Fibroblast of skin of scalp (primary cell): ENCODE measurements around the gene MLX.
"Not testable (repeated sequence)": the region's sequence is repeated elsewhere in the genome, so short reads cannot be mapped to it uniquely, and the experiment has no call there.

ENCODE experiments used
- DNase-seq: peaks from one replicate; pipeline ENCODE4 v3.0.0-alpha.2; 2013

The MLX gene

DNA sequence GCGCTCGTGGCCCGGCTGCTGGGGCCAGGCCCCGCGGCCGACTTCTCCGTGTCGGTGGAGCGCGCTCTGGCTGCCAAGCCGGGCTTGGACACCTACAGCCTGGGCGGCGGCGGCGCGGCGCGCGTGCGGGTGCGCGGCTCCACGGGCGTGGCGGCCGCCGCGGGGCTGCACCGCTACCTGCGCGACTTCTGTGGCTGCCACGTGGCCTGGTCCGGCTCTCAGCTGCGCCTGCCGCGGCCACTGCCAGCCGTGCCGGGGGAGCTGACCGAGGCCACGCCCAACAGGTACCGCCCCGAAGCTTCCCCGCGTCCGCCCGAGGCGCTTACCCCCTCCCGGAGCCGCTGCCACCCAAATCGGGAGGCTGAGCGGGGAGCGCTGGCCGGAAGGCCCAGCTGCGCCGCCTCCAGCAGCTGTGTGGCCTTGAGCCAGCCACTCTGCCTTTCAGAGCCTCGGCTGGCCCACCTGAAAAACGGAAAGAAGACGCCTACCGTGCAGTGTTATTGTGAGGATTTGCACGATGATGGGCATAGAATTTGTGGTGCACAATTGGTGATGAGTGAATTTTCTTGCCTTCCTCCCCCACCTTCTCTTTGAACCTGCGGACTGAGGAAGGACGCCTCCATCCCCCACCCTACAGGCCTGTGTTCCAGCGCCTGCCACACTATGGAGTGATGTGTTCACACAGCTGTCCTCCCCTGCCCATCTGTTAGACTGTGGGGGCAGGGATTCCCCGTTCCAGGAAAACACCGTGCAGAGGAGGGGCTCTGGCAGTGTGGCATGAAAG, 30.3 kb upstream of the MLX start:
- DNase-seq, result peak; percentile 81

DNA sequence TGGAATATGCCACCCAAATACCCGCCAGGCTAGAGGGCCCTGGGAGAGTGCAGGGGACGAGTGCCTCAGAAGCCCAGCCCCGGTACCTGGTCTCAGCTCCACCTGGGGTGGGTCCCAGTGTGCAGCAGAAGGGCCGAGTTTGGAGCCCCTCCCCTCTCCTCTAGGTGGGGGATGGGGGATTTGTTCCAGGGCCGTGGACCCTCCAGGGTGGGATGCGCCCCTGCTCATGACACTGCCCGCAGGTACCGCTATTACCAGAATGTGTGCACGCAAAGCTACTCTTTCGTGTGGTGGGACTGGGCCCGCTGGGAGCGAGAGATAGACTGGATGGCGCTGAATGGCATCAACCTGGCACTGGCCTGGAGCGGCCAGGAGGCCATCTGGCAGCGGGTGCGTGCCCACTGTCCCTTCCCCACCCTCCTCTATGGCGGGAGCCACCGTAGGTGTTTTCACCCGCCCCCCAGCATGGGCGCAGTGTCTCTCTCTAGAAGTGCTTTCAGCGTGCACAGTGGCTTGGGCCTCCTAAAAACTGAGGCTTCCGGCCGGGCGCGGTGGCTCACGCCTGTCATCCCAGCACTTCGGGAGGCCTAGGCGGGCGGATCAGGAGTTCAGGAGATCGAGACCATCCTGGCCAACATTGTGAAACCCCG, 29.6 kb upstream of the MLX start:
- DNase-seq, result no peak

DNA sequence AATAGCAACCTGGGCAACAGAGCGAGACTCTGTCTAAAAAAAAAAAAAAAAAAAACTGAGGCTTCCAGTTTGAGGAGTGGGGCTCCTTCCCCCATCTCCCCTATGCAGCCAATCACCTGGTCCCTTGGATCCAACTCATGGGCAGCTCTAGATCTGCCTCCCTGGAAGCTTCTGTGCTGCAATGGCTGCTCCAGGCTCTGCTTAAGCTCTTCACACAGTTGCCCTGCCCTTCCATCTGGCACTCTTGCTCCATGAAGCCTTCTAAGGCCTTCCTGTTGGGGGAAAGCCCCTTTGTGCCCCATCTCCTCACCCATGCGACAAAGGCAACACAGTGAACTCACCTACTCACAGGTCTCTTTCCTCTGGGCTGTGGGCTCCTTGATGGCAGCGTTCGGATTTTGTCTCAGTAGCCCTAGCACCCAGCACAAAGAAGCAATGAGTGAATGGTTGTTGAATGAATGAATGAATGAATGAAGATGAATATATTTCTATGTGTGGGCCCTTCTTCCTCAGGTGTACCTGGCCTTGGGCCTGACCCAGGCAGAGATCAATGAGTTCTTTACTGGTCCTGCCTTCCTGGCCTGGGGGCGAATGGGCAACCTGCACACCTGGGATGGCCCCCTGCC, 29.0 kb upstream of the MLX start:
- no peak for DNase-seq

DNA sequence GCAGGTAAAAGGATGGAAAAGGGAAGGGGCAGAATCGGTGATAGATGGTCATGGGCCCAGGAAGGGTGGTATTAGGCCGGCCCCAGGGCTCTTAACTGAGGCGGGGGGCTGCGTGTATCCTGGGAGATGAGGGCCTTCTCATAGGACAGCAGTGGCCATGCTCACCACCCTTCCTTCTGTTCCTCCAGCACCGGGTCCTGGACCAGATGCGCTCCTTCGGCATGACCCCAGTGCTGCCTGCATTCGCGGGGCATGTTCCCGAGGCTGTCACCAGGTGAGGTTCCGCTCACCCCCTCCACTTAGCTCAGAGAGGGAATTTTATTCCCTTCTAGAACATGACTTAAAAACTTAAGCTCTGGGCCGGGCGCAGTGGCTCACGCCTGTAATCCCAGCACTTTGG, 28.4 kb upstream of the MLX start:
- DNase-seq, result no peak

DNA sequence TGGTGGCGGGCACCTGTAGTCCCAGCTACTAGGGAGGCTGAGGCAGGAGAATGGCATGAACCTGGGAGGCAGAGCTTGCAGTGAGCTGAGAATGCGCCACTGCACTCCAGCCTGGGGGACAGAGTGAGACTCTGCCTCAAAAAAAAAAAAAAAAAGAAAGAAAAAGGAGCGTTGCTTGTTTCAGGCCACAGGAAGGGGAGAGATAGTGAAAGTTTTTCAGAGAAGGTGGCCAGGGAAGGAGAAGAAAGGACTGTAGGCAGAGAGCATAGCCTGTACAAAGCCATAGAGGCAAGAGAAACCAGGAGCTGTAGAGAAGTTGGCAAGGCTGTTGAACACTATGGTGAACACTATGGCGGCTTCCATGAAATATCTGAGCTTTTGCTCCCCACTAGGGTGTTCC, 26.3 kb upstream of the MLX start:
- not testable (repeated sequence) for DNase-seq

DNA sequence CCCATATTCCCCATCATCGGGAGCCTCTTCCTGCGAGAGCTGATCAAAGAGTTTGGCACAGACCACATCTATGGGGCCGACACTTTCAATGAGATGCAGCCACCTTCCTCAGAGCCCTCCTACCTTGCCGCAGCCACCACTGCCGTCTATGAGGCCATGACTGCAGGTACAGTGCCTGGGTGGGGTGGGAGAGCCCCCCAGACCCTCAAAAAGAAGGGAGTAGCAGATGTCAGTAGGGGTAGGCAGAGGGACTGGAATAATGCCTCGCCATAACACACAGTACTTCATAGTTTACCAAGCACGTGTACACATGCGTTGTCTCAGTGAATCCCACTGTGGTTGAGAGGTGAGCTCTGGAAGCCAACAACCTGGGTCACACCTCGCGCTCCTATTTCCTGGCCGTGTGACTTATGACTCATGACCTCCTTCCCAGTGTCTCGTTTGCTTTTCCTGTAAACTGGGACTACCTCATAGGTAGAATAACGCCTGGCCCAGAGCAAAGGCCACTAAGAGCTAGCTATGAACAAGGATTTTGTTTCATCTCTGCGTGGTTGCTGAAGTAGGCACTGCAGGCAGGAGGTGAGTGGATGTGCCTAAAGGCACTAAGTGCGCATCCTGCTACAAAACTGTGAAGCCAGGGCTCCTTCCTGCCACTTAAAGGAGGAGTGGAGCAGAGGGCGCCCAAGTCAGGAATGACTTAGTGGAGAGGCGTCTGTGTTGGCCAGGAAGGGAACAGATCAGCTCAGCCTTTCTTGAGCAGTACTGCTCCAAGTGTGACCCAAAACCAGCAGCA, 25.7 kb upstream of the MLX start:
- DNase-seq, result no peak

DNA sequence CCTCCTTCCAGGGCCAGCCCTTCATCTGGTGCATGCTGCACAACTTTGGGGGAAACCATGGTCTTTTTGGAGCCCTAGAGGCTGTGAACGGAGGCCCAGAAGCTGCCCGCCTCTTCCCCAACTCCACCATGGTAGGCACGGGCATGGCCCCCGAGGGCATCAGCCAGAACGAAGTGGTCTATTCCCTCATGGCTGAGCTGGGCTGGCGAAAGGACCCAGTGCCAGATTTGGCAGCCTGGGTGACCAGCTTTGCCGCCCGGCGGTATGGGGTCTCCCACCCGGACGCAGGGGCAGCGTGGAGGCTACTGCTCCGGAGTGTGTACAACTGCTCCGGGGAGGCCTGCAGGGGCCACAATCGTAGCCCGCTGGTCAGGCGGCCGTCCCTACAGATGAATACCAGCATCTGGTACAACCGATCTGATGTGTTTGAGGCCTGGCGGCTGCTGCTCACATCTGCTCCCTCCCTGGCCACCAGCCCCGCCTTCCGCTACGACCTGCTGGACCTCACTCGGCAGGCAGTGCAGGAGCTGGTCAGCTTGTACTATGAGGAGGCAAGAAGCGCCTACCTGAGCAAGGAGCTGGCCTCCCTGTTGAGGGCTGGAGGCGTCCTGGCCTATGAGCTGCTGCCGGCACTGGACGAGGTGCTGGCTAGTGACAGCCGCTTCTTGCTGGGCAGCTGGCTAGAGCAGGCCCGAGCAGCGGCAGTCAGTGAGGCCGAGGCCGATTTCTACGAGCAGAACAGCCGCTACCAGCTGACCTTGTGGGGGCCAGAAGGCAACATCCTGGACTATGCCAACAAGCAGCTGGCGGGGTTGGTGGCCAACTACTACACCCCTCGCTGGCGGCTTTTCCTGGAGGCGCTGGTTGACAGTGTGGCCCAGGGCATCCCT, 23.5 kb upstream of the MLX start:
- no peak for DNase-seq

DNA sequence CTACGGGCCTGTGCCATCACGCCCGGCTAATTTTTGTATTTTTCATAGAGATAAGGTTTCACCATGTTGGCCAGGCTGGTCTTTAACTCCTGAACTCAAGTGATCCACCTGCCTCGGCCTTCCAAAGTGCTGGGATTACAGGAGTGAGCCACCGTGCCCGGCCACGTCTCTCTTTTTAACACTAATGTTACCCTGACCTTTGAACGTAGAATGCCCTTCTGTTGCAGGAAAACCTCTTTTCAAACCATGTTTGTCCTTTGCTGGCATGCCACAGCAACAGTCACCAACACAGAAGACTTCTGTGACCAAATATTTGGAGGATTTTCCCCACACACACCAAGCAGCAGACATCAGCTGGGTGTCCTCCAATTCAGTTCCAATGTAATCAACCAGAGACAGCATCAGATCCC, 22.0 kb upstream of the MLX start:
- no peak for DNase-seq

DNA sequence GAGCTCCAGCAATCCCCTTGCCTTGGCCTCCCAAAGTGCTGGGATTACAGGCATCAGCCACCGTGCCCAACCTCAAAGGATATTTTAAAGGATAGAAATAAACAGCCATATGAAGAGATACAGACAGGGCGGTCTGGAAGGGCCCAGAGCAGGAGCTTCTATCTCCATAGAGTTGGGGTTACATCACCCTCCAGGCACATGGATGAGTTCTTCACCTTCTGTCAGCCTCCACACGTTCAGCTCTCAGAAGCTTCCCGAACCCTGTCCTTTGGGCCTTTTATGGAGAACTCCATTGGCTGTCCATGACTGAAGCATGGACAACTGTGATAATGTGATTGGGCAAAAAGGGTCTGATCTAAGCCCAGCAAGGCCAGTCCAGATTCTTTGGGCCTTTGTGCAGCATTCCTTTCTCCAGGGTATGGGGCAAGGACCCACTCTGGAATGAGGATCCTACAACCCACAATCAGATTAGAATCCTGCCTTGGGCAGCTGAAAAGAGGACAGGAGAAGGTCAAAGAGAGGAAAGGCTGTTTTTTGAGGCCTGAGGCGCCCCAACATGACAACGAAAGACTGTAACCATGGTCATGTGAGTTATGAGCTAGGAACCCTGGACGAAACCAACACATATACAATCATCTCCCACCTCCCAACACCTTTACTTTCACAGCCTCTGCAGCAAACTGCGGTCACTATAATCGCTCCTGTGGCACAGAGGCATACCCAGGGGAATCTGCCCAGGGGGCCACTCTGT, 21.0 kb upstream of the MLX start:
- not testable (repeated sequence) for DNase-seq

DNA sequence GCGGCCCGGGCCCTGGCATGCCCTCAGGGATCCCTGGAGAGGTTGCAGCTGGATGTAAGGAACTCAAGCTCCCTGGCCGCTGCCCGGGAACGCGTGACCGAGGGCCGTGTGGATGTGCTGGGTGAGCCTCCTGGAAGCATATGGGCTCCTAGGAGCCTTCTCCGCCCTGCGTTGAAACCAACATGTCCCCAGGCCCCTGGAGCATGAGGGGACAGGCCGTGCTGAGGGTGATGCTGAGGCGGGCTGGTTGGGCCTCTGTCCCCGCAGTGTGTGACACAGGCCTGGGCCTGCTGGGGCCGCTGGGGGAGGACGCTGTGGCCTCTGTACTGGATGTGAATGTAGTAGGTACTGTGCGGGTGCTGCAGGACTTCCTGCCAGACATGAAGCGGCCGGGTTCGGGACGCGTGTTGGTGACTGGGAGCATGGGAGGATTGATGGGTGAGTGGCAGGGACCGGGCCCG, 19.9 kb upstream of the MLX start:
- no peak for DNase-seq

DNA sequence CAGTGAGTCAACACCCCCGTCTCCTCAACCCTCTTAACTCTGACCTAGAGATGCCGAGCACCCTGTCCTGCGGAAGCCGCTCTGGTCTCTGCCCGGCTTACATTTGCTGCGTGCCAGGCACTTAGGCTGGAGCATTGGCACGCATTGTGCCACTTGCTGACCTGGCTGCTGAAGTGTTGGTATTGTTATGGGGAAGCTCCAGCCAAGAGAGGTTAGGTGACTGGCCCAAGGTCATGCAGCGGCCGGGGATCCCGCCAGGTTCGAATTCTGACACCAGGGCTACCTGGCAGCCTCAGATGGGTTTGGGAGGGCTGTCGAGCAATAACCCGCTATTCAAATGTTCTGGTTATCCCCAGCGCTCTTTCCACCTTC, 19.2 kb upstream of the MLX start:
- DNase-seq, result no peak

DNA sequence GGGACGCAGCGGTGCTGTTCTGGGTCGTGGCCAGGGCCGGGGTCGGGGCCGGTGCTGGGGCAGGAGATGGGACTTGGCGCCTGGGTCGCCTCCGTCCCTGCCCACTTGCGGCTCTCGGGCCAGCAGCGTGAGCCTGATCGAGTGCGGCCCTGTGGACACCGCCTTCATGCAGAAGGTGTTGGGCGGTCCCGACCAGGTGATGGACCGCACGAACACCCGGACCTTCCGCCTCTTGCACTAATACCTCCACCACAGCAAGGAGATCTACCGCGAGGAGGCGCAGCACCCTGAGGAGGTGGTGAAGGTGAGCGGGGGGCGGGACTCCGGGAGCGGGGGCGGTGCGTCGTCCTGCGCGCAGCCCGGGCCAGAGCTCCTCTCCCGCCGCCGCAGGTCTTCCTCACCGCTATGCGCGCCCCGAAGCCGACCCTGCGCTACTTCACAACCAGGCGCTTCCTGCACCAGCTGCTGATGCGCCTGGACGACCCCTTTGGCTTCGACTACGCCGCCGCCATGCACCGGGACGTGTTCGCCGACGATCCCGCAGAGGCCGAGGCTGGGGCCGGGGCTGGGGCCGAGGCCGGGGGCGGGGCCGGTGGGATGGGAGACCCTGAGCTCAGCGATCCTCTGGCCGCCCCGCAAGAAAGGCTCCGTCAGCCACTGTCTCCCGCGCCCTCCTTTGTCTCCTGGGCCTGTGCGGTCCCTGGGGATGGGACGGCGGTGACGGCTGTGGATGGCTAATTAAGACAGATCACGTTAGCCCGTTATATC, 18.6 kb upstream of the MLX start:
- DNase-seq, result no peak

DNA sequence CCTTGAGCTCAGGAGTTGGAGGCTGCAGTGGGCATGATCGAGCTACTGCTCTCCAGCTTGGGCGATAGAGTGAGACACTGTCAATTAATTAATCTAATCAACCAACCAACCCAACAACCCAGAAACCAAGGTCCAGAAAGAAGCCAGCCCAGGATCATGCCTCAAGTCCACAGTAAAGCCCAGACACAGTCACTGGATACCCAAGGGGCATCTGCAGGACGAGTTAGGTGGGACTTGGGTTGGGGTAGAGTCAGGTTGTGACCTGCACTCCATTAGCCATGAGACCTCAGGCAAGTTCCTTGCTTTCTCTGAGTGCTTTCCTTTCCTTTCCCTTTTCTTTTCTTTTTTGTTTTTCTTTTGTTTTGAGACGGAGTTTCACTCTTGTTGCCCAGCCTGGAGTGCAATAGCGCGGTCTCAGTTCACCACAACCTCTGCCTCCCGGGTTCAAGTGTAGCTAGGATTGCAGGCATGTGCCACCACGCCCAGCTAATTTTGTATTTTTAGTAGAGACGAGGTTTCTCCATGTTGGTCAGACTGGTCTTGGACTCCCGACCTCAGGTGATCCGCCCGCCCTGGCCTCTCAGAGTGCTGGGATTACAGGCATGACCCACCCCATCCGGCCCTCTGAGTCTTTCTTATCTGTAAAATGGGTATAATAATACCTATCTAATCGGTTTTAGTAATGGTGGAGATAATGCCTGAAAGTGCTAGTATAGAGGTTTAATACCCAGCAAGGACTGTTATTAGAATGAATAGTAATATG, 17.7 kb upstream of the MLX start:
- DNase-seq, result no peak

DNA sequence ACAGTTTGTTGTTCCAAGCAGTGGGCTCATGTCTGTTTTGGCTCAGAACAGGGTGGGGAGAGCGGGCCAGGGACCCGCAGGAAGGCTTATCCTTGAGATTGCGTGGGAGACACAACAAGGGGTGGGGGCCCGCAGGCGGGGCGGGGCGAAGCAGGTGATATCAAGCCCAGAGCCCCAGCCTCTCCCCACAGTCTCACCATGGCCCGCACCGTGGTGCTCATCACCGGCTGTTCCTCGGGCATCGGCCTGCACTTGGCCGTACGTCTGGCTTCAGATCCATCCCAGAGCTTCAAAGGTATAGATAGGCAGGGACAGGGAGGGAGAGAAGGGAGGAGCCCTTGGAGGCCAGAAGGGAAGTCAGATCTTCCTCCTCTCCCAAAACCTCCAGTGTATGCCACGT, 14.2 kb upstream of the MLX start, which contains the start of gene HSD17B1:
TSS of gene HSD17B1 (plus strand) at position 188 of the 400 bp plus-strand sequence. CDS start at position 199, 11 bp downstream.
- not testable (repeated sequence) for DNase-seq

DNA sequence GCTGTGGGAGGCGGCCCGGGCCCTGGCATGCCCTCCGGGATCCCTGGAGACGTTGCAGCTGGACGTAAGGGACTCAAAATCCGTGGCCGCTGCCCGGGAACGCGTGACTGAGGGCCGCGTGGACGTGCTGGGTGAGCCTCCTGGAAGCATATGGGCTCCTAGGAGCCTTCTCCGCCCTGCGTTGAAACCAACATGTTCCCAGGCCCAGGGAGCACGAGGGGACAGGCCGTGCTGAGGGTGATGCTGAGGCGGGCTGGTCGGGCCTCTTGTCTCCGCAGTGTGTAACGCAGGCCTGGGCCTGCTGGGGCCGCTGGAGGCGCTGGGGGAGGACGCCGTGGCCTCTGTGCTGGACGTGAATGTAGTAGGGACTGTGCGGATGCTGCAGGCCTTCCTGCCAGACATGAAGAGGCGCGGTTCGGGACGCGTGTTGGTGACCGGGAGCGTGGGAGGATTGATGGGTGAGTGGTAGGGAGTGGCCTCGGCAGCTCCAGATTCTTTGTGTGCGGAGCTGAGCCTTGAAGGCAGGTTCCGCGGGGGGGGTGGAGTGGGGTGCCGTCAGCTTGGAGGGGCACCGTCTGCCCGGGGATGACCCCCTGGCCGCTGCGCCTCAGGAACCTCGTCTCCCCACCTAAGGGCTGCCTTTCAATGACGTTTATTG, 13.6 kb upstream of the MLX start:
- DNase-seq, result no peak

DNA sequence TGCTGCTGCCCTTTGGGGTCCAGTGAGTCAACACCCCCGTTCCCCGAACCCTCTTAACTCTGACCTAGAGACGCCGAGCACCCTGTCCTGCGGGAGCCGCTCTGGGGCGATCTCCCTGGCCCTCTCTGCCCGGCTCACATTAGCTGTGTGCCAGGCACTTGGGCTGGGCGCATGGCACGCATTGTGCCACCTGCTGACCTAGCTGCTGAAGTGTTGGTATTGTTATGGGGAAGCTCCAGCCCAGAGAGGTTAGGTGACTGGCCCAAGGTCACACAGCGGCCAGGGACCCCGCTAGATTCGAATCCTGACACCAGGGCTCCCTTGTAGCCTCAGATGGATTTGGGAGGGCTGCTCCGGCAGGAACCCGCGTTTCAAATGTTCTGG, 13.0 kb upstream of the MLX start:
- DNase-seq, result no peak

DNA sequence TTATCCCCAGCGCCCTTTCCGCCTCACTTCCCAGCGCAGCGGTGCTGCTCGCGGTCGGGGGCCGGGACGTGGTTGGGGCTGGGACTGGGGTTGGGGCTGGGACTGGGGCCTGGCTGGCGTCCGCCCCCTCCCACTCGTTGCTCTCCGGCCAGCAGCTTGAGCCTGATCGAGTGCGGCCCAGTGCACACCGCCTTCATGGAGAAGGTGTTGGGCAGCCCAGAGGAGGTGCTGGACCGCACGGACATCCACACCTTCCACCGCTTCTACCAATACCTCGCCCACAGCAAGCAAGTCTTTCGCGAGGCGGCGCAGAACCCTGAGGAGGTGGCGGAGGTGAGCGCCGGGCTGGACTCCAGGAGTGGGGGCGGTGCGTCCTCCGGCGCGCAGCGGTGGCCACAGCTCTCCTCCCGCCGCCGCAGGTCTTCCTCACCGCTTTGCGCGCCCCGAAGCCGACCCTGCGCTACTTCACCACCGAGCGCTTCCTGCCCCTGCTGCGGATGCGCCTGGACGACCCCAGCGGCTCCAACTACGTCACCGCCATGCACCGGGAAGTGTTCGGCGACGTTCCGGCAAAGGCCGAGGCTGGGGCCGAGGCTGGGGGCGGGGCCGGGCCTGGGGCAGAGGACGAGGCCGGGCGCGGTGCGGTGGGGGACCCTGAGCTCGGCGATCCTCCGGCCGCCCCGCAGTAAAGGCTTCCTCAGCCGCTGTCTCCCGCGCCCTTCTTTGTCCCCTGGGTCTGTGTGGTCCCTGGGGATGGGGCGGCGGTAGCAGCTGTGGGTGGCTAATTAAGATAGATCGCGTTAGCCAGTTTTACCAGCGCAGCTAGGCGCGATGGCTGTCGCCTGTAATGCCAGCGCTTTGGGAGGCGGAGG, 12.4 kb upstream of the MLX start:
- peak; percentile 80 for DNase-seq

DNA sequence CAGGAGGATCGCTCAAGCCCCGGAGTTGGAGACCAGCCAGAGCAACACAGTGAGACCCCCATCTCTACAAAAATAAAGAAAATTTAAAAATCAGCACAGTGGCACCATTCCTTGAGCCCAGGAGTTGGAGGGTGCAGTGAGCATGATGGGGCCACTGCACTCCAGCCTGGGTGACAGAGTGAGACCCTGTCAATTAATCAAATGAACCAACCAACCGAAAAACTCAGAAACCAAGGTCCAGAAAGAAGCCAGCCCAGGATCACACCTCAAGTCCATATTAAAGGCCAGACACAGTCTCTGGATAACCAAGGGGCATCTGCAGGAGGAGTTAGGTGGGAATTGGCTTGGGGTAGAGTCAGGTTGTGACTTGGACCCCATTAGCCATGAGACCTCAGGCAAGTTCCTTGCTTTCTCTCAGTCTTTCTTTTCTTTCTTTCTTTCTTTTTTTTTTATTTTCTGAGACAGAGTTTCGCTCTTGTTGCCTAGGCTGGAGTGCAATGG, 11.7 kb upstream of the MLX start:
- no peak for DNase-seq
